GM15510 (cell line): ENCODE measurements around the gene RAD51B.

Source experiments
- POLR2A ChIP-seq: IDR thresholded peaks from 3 replicates; pipeline ENCODE4 v1.6.1; 2011; ENCODE audit warnings: borderline replicate concordance; ENCODE audit not compliant: insufficient read length; ENCODE audit errors: extremely low read depth

RAD51B gene

GRCh38 chr14:68677901-68678300 is 858.3 kb downstream of the RAD51B start:
- TF ChIP-seq POLR2A: no peak

- no peak for TF ChIP-seq POLR2A
Measured at GRCh38 chr14:68678471-68678870, 858.9 kb downstream of the RAD51B start.

- no peak for TF ChIP-seq POLR2A
Measured at GRCh38 chr14:68679301-68679700, 859.7 kb downstream of the RAD51B start.

- TF ChIP-seq POLR2A: no peak
Measured at GRCh38 chr14:68679746-68680467, 860.3 kb downstream of the RAD51B start.

- no peak for TF ChIP-seq POLR2A
Measured at GRCh38 chr14:68680541-68681051, 861.0 kb downstream of the RAD51B start.

GRCh38 chr14:68681256-68682011 is 861.9 kb downstream of the RAD51B start:
- TF ChIP-seq POLR2A: no peak

GRCh38 chr14:68682166-68683103 is 862.9 kb downstream of the RAD51B start:
- TF ChIP-seq POLR2A: no peak

- TF ChIP-seq POLR2A: no peak
Measured at GRCh38 chr14:68683326-68683725, 863.7 kb downstream of the RAD51B start.

GRCh38 chr14:68684466-68685418 is 865.2 kb downstream of the RAD51B start:
- TF ChIP-seq POLR2A: no peak

GRCh38 chr14:68685419-68686204 is 866.0 kb downstream of the RAD51B start:
- no peak for TF ChIP-seq POLR2A

GRCh38 chr14:68686205-68686465 is 866.6 kb downstream of the RAD51B start:
- no peak for TF ChIP-seq POLR2A

GRCh38 chr14:68686724-68687123 is 867.1 kb downstream of the RAD51B start:
- TF ChIP-seq POLR2A: no peak

GRCh38 chr14:68687746-68688145 is 868.2 kb downstream of the RAD51B start:
- TF ChIP-seq POLR2A: no peak
